GM10266 (cell line): ENCODE measurements around the gene ZFPM1.

Experiments used
- DNase-seq: peaks from one replicate; pipeline ENCODE4 v3.0.0; 2012; ENCODE audit errors: extremely low spot score
- CTCF ChIP-seq: IDR thresholded peaks from 2 replicates; pipeline ENCODE4 v1.5.1; 2012; ENCODE audit warnings: mild to moderate bottlenecking, low read depth; ENCODE audit not compliant: control insufficient read depth, insufficient read depth; ENCODE audit errors: missing control alignments

The ZFPM1 gene

DNA sequence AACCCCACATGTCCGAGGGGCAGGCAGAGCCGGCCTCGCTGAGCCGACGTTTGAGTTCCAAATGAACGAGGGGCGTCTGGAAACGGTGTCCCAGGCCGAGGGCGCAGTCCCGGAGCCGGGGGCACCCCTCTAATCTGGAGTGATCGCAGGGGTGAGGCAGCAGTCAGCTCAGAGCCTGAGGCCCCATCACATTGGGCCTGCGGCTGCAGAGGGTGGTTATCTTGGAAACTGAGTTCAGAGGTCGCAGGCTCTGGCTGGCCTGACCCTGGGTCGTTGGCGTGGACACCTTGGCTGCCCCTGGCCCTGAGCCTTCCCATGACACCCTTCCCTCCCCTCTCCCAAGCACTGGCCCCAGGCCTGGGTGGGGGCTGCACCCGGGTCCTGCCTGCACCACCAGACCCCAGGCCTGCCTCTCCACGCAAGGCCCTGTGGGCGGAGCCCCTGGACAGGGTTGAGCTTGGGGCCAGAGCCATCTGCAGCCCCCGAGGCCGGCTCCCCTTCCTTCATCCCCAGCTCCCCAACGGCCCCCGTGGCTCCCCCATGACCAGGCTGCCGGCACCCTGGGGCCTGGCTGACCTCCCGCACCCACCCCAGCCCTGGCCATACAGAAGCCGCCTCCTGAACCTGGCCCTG, 45.6 kb downstream of the ZFPM1 start:
- DNase-seq = no peak
- TF ChIP-seq CTCF = no peak

DNA sequence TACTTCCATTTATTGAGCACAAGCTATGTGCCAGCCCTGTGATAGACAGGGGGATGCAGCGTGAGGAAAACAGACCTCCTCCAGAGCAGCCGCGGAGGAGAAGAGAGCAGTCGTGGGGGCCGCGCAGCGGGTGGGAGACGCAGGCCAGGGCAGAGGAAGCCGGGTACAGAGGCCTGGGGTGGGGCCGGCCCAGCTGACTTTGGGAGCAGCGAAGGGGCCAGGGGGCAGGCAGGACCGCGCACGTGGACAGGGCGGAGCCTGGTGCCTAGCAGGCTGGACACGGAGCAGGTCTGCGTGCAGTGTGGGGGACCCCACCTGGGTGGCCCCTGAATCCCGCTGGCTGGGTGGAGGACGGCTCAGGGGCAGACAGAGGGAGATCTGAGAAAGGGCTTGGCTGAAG, 46.2 kb downstream of the ZFPM1 start:
- no peak for DNase-seq
- no peak for TF ChIP-seq CTCF

GRCh38 chr16:88499836-88500251, 46.8 kb downstream of the ZFPM1 start:
- no peak for DNase-seq
- no peak for TF ChIP-seq CTCF

- TF ChIP-seq CTCF = no peak
- DNase-seq = no peak
Observed at GRCh38 chr16:88500255-88500661, 47.2 kb downstream of the ZFPM1 start.

- no peak for DNase-seq
- no peak for TF ChIP-seq CTCF
Observed at GRCh38 chr16:88502371-88502770, 49.3 kb downstream of the ZFPM1 start.

- DNase-seq = no peak
- TF ChIP-seq CTCF = no peak
Observed at GRCh38 chr16:88502776-88503280, 49.7 kb downstream of the ZFPM1 start.

- no peak for DNase-seq
- no peak for TF ChIP-seq CTCF
Observed at GRCh38 chr16:88503374-88503770, 50.3 kb downstream of the ZFPM1 start.
